ENCODE data around the gene FBXL20. TPM values are rescaled to one million over a fixed set of nuclear protein-coding genes. Genes with fewer than 3 reads are reported as not detected.
A peak's percentile ranks its signal among the peaks of the same experiment; 100 is the strongest.

The FBXL20 gene
- total and polyA plus RNA-seq, 2 of the 8 experiments (the other 6 are each of a cell fraction or from before 2014, with no cell fraction given) = 5.5 to 11.0 TPM

GRCh38 chr17:39231591-39232551, 169.6 kb downstream of the FBXL20 start (continued):
- TF ChIP-seq, protein P1, sequence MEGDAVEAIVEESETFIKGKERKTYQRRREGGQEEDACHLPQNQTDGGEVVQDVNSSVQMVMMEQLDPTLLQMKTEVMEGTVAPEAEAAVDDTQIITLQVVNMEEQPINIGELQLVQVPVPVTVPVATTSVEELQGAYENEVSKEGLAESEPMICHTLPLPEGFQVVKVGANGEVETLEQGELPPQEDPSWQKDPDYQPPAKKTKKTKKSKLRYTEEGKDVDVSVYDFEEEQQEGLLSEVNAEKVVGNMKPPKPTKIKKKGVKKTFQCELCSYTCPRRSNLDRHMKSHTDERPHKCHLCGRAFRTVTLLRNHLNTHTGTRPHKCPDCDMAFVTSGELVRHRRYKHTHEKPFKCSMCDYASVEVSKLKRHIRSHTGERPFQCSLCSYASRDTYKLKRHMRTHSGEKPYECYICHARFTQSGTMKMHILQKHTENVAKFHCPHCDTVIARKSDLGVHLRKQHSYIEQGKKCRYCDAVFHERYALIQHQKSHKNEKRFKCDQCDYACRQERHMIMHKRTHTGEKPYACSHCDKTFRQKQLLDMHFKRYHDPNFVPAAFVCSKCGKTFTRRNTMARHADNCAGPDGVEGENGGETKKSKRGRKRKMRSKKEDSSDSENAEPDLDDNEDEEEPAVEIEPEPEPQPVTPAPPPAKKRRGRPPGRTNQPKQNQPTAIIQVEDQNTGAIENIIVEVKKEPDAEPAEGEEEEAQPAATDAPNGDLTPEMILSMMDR (IDR thresholded peaks at IDR 0.05; ENCODE audit: control extremely low read depth in 1 of 3, insufficient read depth in 1 of 3, low read depth in 1 of 3, low read length in 3 of 3) = peak; percentile 81 to 95 (median 88)
- TF ChIP-seq RBBP5 (IDR thresholded peaks at IDR 0.05; ENCODE audit: borderline replicate concordance, low read depth, low read length) (no peak), HDAC6 (IDR thresholded peaks at IDR 0.05; ENCODE audit: low read depth, low read length) (no peak), YY1 (IDR thresholded peaks at IDR 0.05; ENCODE audit: low read depth, low read length) (no peak), RAD21 (IDR thresholded peaks at IDR 0.05 in 1 of 2, conservative IDR thresholded peaks at IDR 0.05 in 1 of 2; ENCODE audit: low read depth in 2 of 2, low read length in 2 of 2) (peak; percentile 76 to 80), KDM4A (IDR thresholded peaks at IDR 0.05; ENCODE audit: low read depth, low read length, severe bottlenecking) (no peak), SIX5 (IDR thresholded peaks at IDR 0.05; ENCODE audit: low read depth, low read length) (no peak), TAF1 (IDR thresholded peaks at IDR 0.05; ENCODE audit: low read depth, low read length) (no peak), NANOG (IDR thresholded peaks at IDR 0.05; ENCODE audit: insufficient read depth, low read depth, low read length, poor library complexity, severe bottlenecking) (no peak), EP300 (IDR thresholded peaks at IDR 0.05; ENCODE audit: borderline replicate concordance in 1 of 2, low read depth in 2 of 2, low read length in 2 of 2) (no peak), SRF (IDR thresholded peaks at IDR 0.05; ENCODE audit: low read depth, low read length) (no peak), JUN (IDR thresholded peaks at IDR 0.05; ENCODE audit: low read depth, low read length) (no peak), SIN3A (conservative IDR thresholded peaks at IDR 0.05 in 1 of 2, IDR thresholded peaks at IDR 0.05 in 1 of 2; ENCODE audit: low read depth in 1 of 2, low read length in 2 of 2) (no peak), EZH2 (IDR thresholded peaks at IDR 0.05; ENCODE audit: low read depth, low read length, severe bottlenecking) (no peak), CREB1 (IDR thresholded peaks at IDR 0.05) (no peak), SAP30 (IDR thresholded peaks at IDR 0.05; ENCODE audit: insufficient read depth, insufficient replicate concordance, low read length) (no peak), GABPA (IDR thresholded peaks at IDR 0.05; ENCODE audit: borderline replicate concordance, insufficient read depth, low read length) (peak; percentile 37; the same call in 1 of the 2 replicates), SP1 (IDR thresholded peaks at IDR 0.05; ENCODE audit: low read depth, low read length) (no peak)
- TF ChIP-seq, protein P2, sequence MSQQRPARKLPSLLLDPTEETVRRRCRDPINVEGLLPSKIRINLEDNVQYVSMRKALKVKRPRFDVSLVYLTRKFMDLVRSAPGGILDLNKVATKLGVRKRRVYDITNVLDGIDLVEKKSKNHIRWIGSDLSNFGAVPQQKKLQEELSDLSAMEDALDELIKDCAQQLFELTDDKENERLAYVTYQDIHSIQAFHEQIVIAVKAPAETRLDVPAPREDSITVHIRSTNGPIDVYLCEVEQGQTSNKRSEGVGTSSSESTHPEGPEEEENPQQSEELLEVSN (IDR thresholded peaks at IDR 0.05) = peak; percentile 80

Measured in H1 (cell line).